Endothelial cell of umbilical vein (primary cell): ENCODE data around the gene LRRC10B.

Experiments used
- CTCF ChIP-seq, 2 donors: IDR thresholded peaks; 1 replicate in 1 of 2; 2 replicates in 1 of 2; pipeline ENCODE4 v1.5.1; 2011; ENCODE audit warnings: low read length in 2 of 2, mild to moderate bottlenecking in 2 of 2, moderate library complexity in 2 of 2, control low read depth in 1 of 2, inconsistent platforms in 1 of 2, low read depth in 1 of 2; ENCODE audit not compliant: insufficient read depth in 1 of 2; ENCODE audit errors: extremely low read depth in 1 of 2
- EZH2 ChIP-seq: IDR thresholded peaks from 2 replicates; pipeline ENCODE4 v1.6.1; 2012; ENCODE audit warnings: borderline replicate concordance, low read depth, mild to moderate bottlenecking, moderate library complexity, low read length, inconsistent platforms; ENCODE audit not compliant: severe bottlenecking
- FOS ChIP-seq: IDR thresholded peaks from 2 replicates; pipeline ENCODE4 v1.6.1; 2011; ENCODE audit warnings: mild to moderate bottlenecking, low read length, moderate library complexity, borderline replicate concordance; ENCODE audit not compliant: insufficient read depth
- JUN ChIP-seq: IDR thresholded peaks from 2 replicates; pipeline ENCODE4 v1.6.1; 2011; ENCODE audit warnings: borderline replicate concordance, low read depth; ENCODE audit not compliant: insufficient read length, insufficient read depth
- MAX ChIP-seq: IDR thresholded peaks from 2 replicates; pipeline ENCODE4 v1.6.1; 2011; ENCODE audit not compliant: insufficient read depth, insufficient read length
- POLR2A ChIP-seq: IDR thresholded peaks from 2 replicates; pipeline ENCODE4 v1.6.1; 2012; ENCODE audit warnings: low read depth, mild to moderate bottlenecking, control low read depth, low read length
- POLR2AphosphoS5 ChIP-seq: IDR thresholded peaks from 2 replicates; pipeline ENCODE4 v1.6.1; 2012; ENCODE audit warnings: low read depth, mild to moderate bottlenecking, control low read depth, low read length, moderate library complexity; ENCODE audit not compliant: insufficient read depth

GRCh38 chr11:61549177-61549576, 40.6 kb downstream of the LRRC10B start:
- TF ChIP-seq CTCF (IDR thresholded peaks at IDR 0.05; ENCODE audit: extremely low read depth in 1 of 2, insufficient read depth in 1 of 2, low read depth in 1 of 2, low read length in 2 of 2) (no peak), FOS (no peak), POLR2AphosphoS5 (no peak), POLR2A (no peak), EZH2 (no peak), MAX (no peak), JUN (no peak)
